ENCODE data around the gene CEP170.
A peak's percentile ranks its signal among the peaks of the same experiment; 100 is the strongest.

CEP170 gene

GRCh38 chr1:243255791-243256512 is 871 bp upstream of the CEP170 start, which contains the start of gene SDCCAG8:
TSS of gene SDCCAG8 (plus strand) at chr1:243256041. CDS start at chr1:243256174, 133 bp downstream.
- H3K4me3 ChIP-seq (replicated peaks in 1 of 2; ENCODE audit: low read depth in 2 of 2, low read length in 2 of 2): peak within 1 kb of the TSS; percentile 91 to 92
- TF ChIP-seq CTCF (IDR thresholded peaks at IDR 0.05; ENCODE audit: low read depth, low read length): no peak
- DNase-seq (ENCODE audit: low read depth in 2 of 2): peak; percentile 100

DNA sequence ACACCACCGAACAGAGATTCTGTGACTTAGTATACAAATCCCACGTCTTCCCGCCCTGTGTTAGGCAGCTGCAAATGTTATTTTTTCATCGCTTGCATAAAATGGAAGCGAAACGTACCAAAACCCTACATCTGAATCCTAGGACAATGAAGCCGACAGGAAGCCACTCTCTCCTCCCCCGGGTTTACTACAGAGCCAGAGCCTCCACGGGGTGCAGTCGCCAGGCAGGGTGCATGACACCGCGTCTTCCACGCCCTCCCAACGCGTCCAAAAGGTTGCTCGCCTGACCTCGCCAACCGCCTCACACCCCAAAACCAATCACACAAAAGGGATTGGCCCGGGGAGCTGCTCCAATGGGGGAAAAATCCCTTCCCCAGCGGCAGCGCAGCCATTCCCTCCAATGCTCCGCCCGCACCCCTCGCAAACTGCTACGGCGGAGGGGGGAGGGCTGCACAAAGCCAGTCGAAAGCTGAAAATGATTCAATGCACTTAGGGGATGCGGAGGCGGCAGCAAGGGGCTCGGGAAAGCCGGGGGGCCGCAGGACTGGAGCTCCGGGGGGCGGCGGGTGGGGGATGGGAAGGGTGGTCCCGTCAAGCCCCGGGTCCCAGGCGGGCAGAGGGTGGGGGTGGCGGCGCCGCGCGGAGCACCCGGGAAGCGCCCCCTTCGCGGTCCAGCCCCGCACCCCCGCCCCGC is 701 bp downstream of the CEP170 start:
- TF ChIP-seq CTCF (IDR thresholded peaks at IDR 0.05; ENCODE audit: low read depth, low read length): no peak
- peak; percentile 69 to 76 for DNase-seq (ENCODE audit: low read depth in 2 of 2)
- H3K4me3 ChIP-seq (replicated peaks in 1 of 2; ENCODE audit: low read depth in 2 of 2, low read length in 2 of 2): peak overlapping the region; percentile 91 to 92

- TF ChIP-seq CTCF (IDR thresholded peaks at IDR 0.05; ENCODE audit: low read depth, low read length): no peak
- DNase-seq (ENCODE audit: low read depth in 2 of 2): no peak
- peak overlapping the region; percentile 91 to 92 for H3K4me3 ChIP-seq (replicated peaks in 1 of 2; ENCODE audit: low read depth in 2 of 2, low read length in 2 of 2)
Measured at GRCh38 chr1:243253926-243254232, 1.2 kb downstream of the CEP170 start.

DNA sequence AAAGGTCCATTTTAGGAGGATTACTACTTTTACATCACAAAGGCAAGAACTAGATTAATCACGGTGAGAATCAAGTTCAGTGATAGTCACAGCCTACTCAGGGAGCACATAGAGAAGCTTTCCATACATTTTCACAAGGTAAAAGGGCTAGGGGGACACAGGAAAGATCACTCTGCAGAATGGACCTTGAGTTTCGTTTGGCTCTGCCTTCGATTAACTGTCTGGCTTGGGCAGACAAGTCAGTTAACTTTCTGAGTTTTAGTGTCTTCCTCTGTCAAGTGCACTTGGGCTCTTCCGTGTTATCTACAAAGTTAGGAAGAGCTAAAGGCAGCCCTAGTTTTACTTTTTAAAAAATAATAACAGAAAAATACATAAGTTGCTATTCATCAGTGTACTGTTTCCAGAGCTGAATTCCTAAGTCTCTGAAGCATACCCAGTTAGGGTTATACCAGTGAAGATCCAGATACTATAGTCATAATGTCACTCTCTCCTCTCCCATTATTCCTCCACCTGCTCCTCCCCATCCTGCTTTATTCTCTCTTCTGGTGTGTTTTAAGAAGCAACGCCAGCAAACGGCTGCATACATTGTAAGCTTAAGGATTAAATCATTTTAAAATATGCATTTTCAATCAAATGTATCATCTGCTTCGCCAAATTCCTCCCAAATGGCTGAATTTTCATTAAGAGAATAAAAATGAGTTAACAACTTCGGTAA is 1.7 kb downstream of the CEP170 start:
- no peak for TF ChIP-seq CTCF (IDR thresholded peaks at IDR 0.05; ENCODE audit: low read depth, low read length)
- H3K4me3 ChIP-seq (replicated peaks in 1 of 2; ENCODE audit: low read depth in 2 of 2, low read length in 2 of 2): peak overlapping the region; percentile 91 to 92
- peak in 1 of 2 donors; percentile 41 for DNase-seq (ENCODE audit: low read depth in 2 of 2)

DNA sequence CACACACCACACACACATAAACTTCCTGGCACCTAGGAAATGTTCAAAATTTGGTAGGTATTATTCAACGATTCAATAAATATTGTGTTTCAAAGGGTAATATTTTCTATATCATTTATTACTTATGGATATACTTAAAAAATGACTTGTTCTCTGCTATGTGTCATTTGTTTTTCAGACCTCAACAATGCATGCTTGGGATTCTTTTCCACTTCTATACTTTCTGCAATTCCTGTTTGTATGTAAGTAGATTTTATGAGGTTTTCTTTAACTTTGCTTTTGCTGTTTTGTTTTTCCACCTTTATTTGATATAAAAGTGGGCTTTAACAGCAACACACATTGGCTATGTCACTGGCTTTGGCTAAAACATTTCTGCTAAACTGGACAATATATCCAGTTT is 3.5 kb downstream of the CEP170 start:
- TF ChIP-seq CTCF (IDR thresholded peaks at IDR 0.05; ENCODE audit: low read depth, low read length): no peak
- H3K4me3 ChIP-seq (replicated peaks in 1 of 2; ENCODE audit: low read depth in 2 of 2, low read length in 2 of 2): peak overlapping the region in 1 of 2 donors; percentile 92
- DNase-seq (ENCODE audit: low read depth in 2 of 2): peak in 1 of 2 donors; percentile 59

DNA sequence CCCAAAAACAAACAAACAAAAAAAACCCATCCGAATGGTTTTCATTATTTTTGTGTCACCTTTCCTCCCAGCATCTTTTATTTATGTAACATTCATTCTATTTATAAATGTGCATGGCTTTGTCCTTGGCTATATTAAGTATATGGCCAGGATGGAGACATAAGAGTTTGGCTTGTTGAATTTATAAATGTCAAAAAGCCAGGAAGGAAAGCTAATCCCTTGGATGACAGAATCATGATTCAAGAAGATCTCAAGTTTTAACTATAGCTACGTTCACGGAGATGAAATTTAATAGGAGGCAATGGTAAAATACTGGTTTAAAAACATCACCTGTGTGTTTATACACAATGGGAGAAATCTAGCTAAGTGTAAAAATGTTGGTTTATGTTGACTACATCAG is 5.0 kb downstream of the CEP170 start:
- H3K4me3 ChIP-seq (replicated peaks in 1 of 2; ENCODE audit: low read depth in 2 of 2, low read length in 2 of 2): no peak overlapping the region
- no peak for TF ChIP-seq CTCF (IDR thresholded peaks at IDR 0.05; ENCODE audit: low read depth, low read length)
- DNase-seq (ENCODE audit: low read depth in 2 of 2): no peak

Data from cardiac fibroblast (primary cell).